ENCODE results near the gene TCERG1L. TPM values are rescaled to one million over a fixed set of nuclear protein-coding genes. Genes with fewer than 3 reads are reported as not detected.

The TCERG1L gene
- total RNA-seq, 2 donors from 2014 or later: 0.12 TPM; not detected in 1

DNA sequence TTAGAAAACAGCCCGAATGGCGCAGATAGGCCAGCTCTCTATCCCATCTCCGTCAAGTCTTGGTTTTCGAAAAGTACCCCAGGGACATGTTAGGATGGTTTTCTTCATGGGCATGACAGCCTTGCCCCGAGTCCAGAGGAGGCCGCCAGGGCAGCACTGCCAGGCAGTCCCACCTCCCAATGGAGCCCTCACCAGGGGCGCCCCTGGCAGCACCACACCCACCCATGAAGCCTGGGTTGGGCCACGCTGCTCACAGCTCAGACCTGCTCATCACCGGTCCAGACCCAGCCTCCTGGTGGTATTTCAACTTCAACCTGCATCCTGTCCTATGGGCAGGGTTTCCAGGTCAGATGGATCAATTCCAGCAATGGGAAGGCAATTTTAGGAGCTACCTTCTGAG is 53.3 kb downstream of the TCERG1L start:
- Histone ChIP-seq H3K27ac (no peak overlapping the region), H3K4me1 (no peaks in the 10 kb centered on the region), H3K9me3 (no peaks in the 10 kb centered on the region), H3K36me3 (no peaks in the 10 kb centered on the region), H3K27me3 (no peaks in the 10 kb centered on the region), H3K4me3 (no peak overlapping the region)
- TF ChIP-seq, protein P1, sequence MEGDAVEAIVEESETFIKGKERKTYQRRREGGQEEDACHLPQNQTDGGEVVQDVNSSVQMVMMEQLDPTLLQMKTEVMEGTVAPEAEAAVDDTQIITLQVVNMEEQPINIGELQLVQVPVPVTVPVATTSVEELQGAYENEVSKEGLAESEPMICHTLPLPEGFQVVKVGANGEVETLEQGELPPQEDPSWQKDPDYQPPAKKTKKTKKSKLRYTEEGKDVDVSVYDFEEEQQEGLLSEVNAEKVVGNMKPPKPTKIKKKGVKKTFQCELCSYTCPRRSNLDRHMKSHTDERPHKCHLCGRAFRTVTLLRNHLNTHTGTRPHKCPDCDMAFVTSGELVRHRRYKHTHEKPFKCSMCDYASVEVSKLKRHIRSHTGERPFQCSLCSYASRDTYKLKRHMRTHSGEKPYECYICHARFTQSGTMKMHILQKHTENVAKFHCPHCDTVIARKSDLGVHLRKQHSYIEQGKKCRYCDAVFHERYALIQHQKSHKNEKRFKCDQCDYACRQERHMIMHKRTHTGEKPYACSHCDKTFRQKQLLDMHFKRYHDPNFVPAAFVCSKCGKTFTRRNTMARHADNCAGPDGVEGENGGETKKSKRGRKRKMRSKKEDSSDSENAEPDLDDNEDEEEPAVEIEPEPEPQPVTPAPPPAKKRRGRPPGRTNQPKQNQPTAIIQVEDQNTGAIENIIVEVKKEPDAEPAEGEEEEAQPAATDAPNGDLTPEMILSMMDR (IDR thresholded peaks at IDR 0.05): no peak
- DNase-seq (ENCODE audit: low spot score): no peak

DNA sequence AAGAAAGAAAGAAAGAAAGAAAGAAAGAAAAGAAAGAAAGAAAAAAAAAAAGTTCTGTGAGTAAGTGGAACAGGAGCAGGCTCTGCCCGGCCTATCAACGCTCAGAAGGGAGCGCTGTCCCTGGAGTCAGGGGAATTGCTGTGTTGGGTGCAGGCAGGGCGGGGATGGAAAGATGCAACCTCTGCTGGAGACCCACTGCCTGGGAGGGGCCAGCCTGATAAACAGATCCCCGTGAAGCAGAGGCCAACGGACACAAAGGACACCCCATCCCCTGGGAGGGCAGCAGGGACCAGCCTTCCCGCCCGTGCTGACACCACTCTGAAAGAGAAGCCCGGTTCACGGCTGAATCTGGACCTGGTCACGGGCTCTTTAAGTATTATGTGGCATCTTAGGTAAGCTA is 54.5 kb downstream of the TCERG1L start:
- no peak for DNase-seq (ENCODE audit: low spot score)
- Histone ChIP-seq H3K4me1 (no peaks in the 10 kb centered on the region), H3K4me3 (no peak overlapping the region), H3K9me3 (no peaks in the 10 kb centered on the region), H3K36me3 (no peaks in the 10 kb centered on the region), H3K27ac (no peak overlapping the region), H3K27me3 (no peaks in the 10 kb centered on the region)
- TF ChIP-seq, protein P1 (IDR thresholded peaks at IDR 0.05): no peak

DNA sequence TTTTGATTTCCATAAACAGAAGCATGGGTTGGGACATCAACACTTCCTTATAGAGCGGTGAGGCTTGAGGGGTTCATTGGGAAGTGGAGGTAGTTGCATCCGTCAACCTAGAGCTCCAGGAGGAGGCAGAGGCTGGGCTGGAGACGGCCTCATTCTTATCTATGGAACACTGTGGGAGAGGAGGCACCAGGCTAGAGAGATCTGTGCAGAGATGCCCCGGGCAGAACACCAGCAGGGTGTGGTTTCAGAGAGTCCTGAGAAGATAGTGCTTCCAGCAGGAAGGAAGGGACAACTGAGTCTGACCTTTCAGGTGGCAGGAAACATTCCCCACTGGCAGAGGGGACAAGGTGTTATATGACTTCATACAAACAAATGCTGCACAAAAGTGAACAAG is 56.7 kb downstream of the TCERG1L start:
- Histone ChIP-seq H3K36me3 (no peaks in the 10 kb centered on the region), H3K27me3 (no peaks in the 10 kb centered on the region), H3K4me1 (no peaks in the 10 kb centered on the region), H3K4me3 (no peak overlapping the region), H3K27ac (no peak overlapping the region), H3K9me3 (no peaks in the 10 kb centered on the region)
- DNase-seq (ENCODE audit: low spot score): no peak
- TF ChIP-seq, protein P1 (IDR thresholded peaks at IDR 0.05): no peak

DNA sequence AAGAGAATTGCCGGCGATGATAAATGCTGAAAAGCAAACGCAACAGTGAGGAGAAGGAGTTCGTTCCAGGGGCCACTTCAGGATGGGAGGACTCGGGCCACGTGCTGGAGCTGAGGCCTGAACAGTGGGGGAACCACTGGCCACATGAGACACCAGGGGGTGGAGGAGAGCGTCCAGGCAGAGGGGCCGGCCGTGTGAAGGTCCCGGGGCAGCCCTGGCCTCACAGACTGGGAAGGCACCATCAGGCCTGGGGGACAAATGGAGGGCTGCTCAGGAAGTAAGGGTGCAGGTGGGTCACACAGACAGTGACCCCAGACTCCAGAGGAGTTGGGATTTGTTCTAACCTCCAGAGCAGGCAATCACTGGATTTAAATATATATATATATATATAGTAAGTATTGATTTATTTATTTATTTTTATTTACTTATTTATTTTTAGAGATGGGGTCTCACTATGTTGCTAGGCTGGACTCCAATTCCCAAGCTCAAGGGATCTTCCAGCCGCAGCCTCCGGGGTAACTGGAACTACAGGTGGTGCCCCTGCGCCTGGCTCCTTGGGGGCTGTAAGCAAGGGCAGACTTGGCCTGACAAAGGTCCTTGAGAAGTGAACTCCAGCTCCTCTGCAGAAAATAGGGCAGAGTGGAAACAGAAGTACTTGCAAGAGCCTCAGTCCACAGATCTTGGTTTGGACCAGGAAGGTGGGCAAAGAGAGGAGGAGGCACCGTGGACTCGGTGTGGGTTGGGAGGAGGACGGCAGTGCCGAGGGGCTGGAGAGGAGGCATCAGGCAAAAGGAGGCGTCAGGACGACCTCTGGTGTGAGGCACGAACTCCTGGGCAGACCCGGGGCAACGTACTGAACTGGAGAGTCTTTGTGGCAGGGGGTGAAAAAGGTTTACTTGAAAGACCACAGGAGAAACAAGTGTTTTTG is 57.3 kb downstream of the TCERG1L start:
- DNase-seq (ENCODE audit: low spot score): no peak
- Histone ChIP-seq H3K36me3 (no peaks in the 10 kb centered on the region), H3K4me1 (no peaks in the 10 kb centered on the region), H3K4me3 (no peak overlapping the region), H3K9me3 (no peaks in the 10 kb centered on the region), H3K27ac (no peak overlapping the region), H3K27me3 (no peaks in the 10 kb centered on the region)
- TF ChIP-seq, protein P1 (IDR thresholded peaks at IDR 0.05): no peak

DNA sequence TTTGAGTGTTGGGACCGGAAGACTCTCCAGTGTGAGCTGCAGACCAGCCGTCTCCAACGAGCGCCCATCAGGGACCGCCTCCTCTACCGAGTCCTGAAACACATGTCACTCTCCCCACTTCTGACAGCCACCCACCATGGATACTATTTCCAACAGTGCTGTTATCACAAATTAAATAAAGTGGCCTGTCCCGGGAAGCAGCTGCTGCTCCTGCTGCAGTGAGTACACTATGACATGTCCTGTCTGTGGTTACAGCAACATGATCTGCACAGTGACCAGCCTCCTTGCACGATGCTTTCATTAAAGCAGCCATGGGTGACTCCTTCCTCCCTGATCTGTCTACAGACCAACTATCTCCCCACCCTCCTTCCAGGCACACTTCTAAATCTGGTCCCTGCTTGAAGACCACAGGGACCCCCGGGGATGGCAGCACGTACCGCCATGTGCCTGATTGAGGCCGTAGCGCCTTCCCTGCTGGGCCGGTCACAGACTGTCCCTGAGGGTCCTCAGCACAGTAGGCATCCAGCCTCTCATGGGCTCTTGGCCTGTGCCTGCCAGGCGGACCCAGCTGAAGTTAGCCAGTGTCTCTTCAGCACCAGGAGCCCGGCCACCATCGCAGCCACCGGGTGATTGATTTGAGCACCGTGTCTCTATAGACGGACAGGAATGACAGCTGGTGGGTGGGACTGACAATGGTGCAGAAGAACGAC is 58.8 kb downstream of the TCERG1L start:
- Histone ChIP-seq H3K4me1 (no peaks in the 10 kb centered on the region), H3K27ac (no peak overlapping the region), H3K27me3 (no peaks in the 10 kb centered on the region), H3K9me3 (no peaks in the 10 kb centered on the region), H3K36me3 (no peaks in the 10 kb centered on the region), H3K4me3 (no peak overlapping the region)
- no peak for DNase-seq (ENCODE audit: low spot score)
- TF ChIP-seq, protein P1 (IDR thresholded peaks at IDR 0.05): no peak

Measured in right atrium auricular region (tissue), 2 donors.